ENCODE measurements around the gene PRPF18.

DNA sequence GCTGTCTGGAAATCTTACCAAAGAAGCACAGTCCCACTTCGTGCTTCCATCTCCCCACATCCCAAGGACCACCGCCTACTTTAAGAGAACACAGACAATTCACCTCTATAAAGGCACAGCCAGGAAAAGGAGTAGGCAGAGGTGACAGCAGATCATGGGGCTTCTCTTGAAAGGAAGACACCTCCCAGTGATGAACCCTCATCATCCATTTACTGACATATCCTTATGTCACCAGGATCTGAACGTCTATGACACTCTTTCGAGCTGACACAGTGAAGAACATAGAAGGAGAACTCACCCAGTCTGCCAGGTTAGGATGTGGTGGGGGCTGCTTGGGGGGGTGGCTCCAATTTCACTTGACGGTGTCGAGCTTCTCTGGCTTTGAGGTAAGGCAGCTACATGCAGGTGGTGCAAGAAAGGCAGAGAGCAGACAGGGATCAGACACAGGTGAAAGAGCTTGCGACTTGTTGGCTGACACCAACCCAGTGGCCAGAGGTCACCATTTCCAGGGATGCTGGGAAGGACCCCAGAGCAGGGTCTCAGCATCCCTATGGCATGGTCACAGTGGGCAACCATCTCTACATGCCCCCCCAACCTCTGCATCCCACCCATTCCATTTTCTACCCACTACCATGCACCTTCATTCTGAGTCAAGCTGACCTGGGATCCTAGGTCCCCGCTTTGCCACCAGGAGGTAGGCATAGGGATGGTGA is 67.5 kb downstream of the PRPF18 start:
- TF ChIP-seq YY1 (IDR thresholded peaks at IDR 0.05; ENCODE audit: insufficient read depth, insufficient read length) (no peak), ZNF274 (IDR thresholded peaks at IDR 0.05; ENCODE audit: low read depth, low read length) (no peak), SUZ12 (IDR thresholded peaks at IDR 0.05; ENCODE audit: extremely low read depth, insufficient read depth, insufficient read length) (no peak)

Measured in NT2/D1 (cell line).